ENCODE results near the gene PTPRF. TPM values are rescaled to one million over a fixed set of nuclear protein-coding genes. Genes with fewer than 3 reads are reported as not detected.

PTPRF gene
- total and polyA plus RNA-seq, 5 donors from 2014 or later = 0.22 TPM; not detected in 4

DNA sequence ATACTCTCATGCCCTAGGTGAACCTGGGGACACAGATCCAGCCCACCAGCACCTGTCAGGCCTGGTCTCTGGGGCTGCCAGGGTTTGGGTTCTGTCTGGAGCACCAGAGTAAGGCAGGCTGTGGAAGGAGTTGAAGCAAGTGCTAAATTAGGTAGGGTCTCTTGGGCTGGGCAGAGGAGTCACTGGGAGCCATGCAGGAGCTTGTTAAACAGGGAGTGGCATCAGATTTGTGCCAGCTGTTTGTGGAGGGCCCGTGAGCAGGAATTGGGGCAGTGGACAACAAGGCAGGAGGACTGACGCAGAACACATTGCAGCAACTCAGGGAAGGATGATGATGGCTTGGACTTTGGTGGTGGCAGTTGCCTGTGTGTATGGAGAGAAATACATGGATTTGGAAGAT, 56.3 kb downstream of the PTPRF start:
- Mint-ChIP-seq H3K4me3 (no peak overlapping the region), H3K4me1 (peaks cover 0 to 2% (median 0%) of the 10 kb centered on the region in 4 donors), H3K9me3 (peaks cover 0 to under 1% (median 0%) of the 10 kb centered on the region in 7 donors), H3K27ac (peak overlapping the region in 2 of 3 donors; percentile 9 to 15), H3K36me3 (no peaks in the 10 kb centered on the region), H3K27me3 (no peaks in the 10 kb centered on the region)
- no peaks in the 10 kb centered on the region for H3K4me1 ChIP-seq (ENCODE audit: control insufficient read depth, insufficient read depth, low read length, poor library complexity, severe bottlenecking)
- no peaks in the 10 kb centered on the region for H3K27me3 ChIP-seq (ENCODE audit: control insufficient read depth, insufficient read depth, low read length)
- no peaks in the 10 kb centered on the region for H3K36me3 ChIP-seq (ENCODE audit: control insufficient read depth, insufficient read depth, low read length)
- DNase-seq (no peak), ATAC-seq (ENCODE audit: low read depth in 2 of 2) (no peak)
- H3K9me3 ChIP-seq (ENCODE audit: control insufficient read depth in 2 of 2, low read length in 2 of 2) = no peaks in the 10 kb centered on the region
- no peak overlapping the region for H3K27ac ChIP-seq (ENCODE audit: insufficient read depth, low read length, poor library complexity, severe bottlenecking)
- no peak overlapping the region for H3K4me3 ChIP-seq (ENCODE audit: low read depth, low read length)

DNA sequence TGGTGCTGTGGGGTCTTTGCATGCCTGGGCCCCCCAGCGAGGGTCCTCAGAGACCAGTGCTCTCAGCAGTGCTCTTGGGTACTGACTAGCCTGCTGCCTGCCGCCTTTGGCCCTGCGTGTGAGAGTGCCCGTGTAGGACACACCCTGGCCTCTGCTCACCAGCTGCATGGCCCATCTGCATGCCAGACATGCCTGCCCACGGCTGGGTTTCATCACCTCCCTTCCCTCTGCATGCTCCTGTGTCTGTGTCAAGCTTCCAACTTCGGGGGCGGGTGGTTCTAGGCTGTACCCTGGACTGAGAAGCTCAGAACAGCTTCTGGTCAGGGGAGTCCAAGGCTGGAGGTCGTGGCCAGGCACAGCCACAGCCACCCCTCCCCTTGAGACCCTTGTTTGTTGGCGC, 56.9 kb downstream of the PTPRF start:
- Histone ChIP-seq H3K9me3 (ENCODE audit: control insufficient read depth in 2 of 2, low read length in 2 of 2) (no peaks in the 10 kb centered on the region), H3K27me3 (ENCODE audit: control insufficient read depth, insufficient read depth, low read length) (no peaks in the 10 kb centered on the region), H3K36me3 (ENCODE audit: control insufficient read depth, insufficient read depth, low read length) (no peaks in the 10 kb centered on the region), H3K4me3 (ENCODE audit: low read depth, low read length) (no peak overlapping the region), H3K4me1 (ENCODE audit: control insufficient read depth, insufficient read depth, low read length, poor library complexity, severe bottlenecking) (no peaks in the 10 kb centered on the region), H3K27ac (ENCODE audit: insufficient read depth, low read length, poor library complexity, severe bottlenecking) (no peak overlapping the region)
- H3K9me3 Mint-ChIP-seq = no peaks in the 10 kb centered on the region
- no peak overlapping the region for H3K4me3 Mint-ChIP-seq
- H3K27me3 Mint-ChIP-seq = no peaks in the 10 kb centered on the region
- H3K36me3 Mint-ChIP-seq = no peaks in the 10 kb centered on the region
- no peak overlapping the region for H3K27ac Mint-ChIP-seq
- no peak for ATAC-seq (ENCODE audit: low read depth in 2 of 2)
- no peak for DNase-seq
- peaks cover 0 to 2% (median 0%) of the 10 kb centered on the region in 4 donors for H3K4me1 Mint-ChIP-seq

DNA sequence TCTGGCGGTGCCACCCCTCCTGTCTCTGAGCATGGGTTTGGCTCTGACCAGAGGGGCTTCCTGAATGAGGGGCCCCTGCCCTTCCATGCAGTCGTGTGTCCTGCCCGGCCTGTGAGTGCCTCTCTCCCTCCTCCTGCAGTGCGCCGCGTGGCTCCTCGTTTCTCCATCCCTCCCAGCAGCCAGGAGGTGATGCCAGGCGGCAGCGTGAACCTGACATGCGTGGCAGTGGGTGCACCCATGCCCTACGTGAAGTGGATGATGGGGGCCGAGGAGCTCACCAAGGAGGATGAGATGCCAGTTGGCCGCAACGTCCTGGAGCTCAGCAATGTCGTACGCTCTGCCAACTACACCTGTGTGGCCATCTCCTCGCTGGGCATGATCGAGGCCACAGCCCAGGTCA, 57.9 kb downstream of the PTPRF start:
- Histone ChIP-seq H3K36me3 (ENCODE audit: control insufficient read depth, insufficient read depth, low read length) (no peaks in the 10 kb centered on the region), H3K27ac (ENCODE audit: insufficient read depth, low read length, poor library complexity, severe bottlenecking) (no peak overlapping the region), H3K4me3 (ENCODE audit: low read depth, low read length) (no peak overlapping the region), H3K9me3 (ENCODE audit: control insufficient read depth in 2 of 2, low read length in 2 of 2) (no peaks in the 10 kb centered on the region), H3K27me3 (ENCODE audit: control insufficient read depth, insufficient read depth, low read length) (no peaks in the 10 kb centered on the region), H3K4me1 (ENCODE audit: control insufficient read depth, insufficient read depth, low read length, poor library complexity, severe bottlenecking) (no peaks in the 10 kb centered on the region)
- Mint-ChIP-seq H3K4me1 (no peaks in the 10 kb centered on the region), H3K9me3 (no peaks in the 10 kb centered on the region), H3K4me3 (no peak overlapping the region), H3K27ac (no peak overlapping the region), H3K27me3 (no peaks in the 10 kb centered on the region), H3K36me3 (no peaks in the 10 kb centered on the region)
- DNase-seq = no peak
- ATAC-seq (ENCODE audit: low read depth in 2 of 2) = no peak

DNA sequence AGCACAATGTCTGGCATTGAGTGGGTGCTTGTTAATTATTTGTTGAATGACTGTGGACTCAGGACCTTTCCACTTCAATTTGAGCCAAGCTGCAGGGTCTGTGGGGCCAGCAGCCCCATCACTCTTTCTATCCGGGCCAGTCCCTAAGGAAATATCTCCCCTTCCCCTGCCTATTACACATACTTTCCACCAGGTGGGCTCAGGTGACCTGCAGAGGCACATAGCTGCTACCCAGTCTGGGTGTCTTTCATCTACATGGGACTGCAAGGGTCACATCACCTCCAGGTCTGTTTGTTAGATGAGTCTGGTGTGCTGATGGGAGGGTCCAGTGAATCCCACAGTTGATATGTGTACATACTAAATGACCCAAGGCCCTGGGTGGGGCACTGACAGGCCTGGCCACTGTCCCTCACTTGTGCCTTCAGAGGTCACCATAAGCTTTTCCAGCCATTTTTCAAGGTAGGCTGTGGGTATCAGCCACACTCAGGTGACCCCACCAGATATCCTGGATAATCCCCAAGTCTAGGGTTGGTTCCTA, 59.8 kb downstream of the PTPRF start:
- Mint-ChIP-seq H3K4me3 (no peak overlapping the region), H3K9me3 (no peaks in the 10 kb centered on the region), H3K27ac (no peak overlapping the region), H3K27me3 (peaks cover 4% of the 10 kb centered on the region), H3K4me1 (no peaks in the 10 kb centered on the region), H3K36me3 (no peaks in the 10 kb centered on the region)
- Histone ChIP-seq H3K27me3 (ENCODE audit: control insufficient read depth, insufficient read depth, low read length) (no peaks in the 10 kb centered on the region), H3K27ac (ENCODE audit: insufficient read depth, low read length, poor library complexity, severe bottlenecking) (no peak overlapping the region), H3K36me3 (ENCODE audit: control insufficient read depth, insufficient read depth, low read length) (no peaks in the 10 kb centered on the region), H3K9me3 (ENCODE audit: control insufficient read depth in 2 of 2, low read length in 2 of 2) (no peaks in the 10 kb centered on the region), H3K4me3 (ENCODE audit: low read depth, low read length) (no peak overlapping the region), H3K4me1 (ENCODE audit: control insufficient read depth, insufficient read depth, low read length, poor library complexity, severe bottlenecking) (no peaks in the 10 kb centered on the region)
- no peak for ATAC-seq (ENCODE audit: low read depth in 2 of 2)
- no peak for DNase-seq

DNA sequence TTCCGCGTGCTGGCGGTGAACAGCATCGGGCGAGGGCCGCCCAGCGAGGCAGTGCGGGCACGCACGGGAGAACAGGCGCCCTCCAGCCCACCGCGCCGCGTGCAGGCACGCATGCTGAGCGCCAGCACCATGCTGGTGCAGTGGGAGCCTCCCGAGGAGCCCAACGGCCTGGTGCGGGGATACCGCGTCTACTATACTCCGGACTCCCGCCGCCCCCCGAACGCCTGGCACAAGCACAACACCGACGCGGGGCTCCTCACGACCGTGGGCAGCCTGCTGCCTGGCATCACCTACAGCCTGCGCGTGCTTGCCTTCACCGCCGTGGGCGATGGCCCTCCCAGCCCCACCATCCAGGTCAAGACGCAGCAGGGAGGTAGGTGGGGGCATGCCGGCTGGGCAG, 60.5 kb downstream of the PTPRF start:
- Histone ChIP-seq H3K9me3 (ENCODE audit: control insufficient read depth in 2 of 2, low read length in 2 of 2) (no peaks in the 10 kb centered on the region), H3K4me1 (ENCODE audit: control insufficient read depth, insufficient read depth, low read length, poor library complexity, severe bottlenecking) (no peaks in the 10 kb centered on the region), H3K27me3 (ENCODE audit: control insufficient read depth, insufficient read depth, low read length) (no peaks in the 10 kb centered on the region), H3K27ac (ENCODE audit: insufficient read depth, low read length, poor library complexity, severe bottlenecking) (no peak overlapping the region), H3K36me3 (ENCODE audit: control insufficient read depth, insufficient read depth, low read length) (no peaks in the 10 kb centered on the region), H3K4me3 (ENCODE audit: low read depth, low read length) (no peak overlapping the region)
- Mint-ChIP-seq H3K36me3 (no peaks in the 10 kb centered on the region), H3K27me3 (peaks cover 5% of the 10 kb centered on the region), H3K9me3 (no peaks in the 10 kb centered on the region), H3K27ac (no peak overlapping the region), H3K4me3 (no peak overlapping the region), H3K4me1 (no peaks in the 10 kb centered on the region)
- ATAC-seq (ENCODE audit: low read depth in 2 of 2) (no peak), DNase-seq (no peak)

DNA sequence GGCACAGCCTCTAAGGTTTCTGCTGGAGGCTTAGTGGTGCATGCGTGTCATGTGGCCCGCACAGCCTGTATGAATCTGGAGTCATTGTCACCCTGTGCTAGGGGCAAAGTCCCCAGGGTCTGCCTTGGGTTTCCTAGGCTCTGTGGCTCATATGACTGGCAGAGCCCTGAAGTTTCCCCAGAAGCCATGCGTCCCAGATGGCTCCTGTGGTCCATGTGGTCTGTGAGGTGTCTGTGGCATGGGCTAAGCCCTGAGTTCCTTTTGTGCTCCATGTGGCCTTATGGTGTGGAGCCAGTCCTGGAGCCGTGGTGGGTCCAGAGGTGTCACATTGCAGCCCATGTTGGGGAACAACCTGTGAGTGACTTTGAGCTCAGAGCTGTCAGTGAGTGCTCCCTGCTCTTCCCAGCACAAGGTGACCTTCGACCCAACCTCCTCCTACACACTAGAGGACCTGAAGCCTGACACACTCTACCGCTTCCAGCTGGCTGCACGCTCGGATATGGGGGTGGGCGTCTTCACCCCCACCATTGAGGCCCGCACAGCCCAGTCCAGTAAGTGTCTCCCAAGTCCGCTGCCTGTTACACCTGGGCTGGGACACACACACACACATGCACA, 61.5 kb downstream of the PTPRF start:
- H3K27ac Mint-ChIP-seq = no peak overlapping the region
- no peaks in the 10 kb centered on the region for H3K36me3 Mint-ChIP-seq
- H3K9me3 ChIP-seq (ENCODE audit: control insufficient read depth in 2 of 2, low read length in 2 of 2) = no peaks in the 10 kb centered on the region
- no peaks in the 10 kb centered on the region for H3K4me1 Mint-ChIP-seq
- no peak overlapping the region for H3K4me3 ChIP-seq (ENCODE audit: low read depth, low read length)
- H3K27me3 ChIP-seq (ENCODE audit: control insufficient read depth, insufficient read depth, low read length) = no peaks in the 10 kb centered on the region
- peaks cover 5% of the 10 kb centered on the region for H3K27me3 Mint-ChIP-seq
- H3K9me3 Mint-ChIP-seq = no peaks in the 10 kb centered on the region
- no peaks in the 10 kb centered on the region for H3K4me1 ChIP-seq (ENCODE audit: control insufficient read depth, insufficient read depth, low read length, poor library complexity, severe bottlenecking)
- no peak for ATAC-seq (ENCODE audit: low read depth in 2 of 2)
- no peak for DNase-seq
- no peak overlapping the region for H3K27ac ChIP-seq (ENCODE audit: insufficient read depth, low read length, poor library complexity, severe bottlenecking)
- no peak overlapping the region for H3K4me3 Mint-ChIP-seq
- H3K36me3 ChIP-seq (ENCODE audit: control insufficient read depth, insufficient read depth, low read length) = no peaks in the 10 kb centered on the region

DNA sequence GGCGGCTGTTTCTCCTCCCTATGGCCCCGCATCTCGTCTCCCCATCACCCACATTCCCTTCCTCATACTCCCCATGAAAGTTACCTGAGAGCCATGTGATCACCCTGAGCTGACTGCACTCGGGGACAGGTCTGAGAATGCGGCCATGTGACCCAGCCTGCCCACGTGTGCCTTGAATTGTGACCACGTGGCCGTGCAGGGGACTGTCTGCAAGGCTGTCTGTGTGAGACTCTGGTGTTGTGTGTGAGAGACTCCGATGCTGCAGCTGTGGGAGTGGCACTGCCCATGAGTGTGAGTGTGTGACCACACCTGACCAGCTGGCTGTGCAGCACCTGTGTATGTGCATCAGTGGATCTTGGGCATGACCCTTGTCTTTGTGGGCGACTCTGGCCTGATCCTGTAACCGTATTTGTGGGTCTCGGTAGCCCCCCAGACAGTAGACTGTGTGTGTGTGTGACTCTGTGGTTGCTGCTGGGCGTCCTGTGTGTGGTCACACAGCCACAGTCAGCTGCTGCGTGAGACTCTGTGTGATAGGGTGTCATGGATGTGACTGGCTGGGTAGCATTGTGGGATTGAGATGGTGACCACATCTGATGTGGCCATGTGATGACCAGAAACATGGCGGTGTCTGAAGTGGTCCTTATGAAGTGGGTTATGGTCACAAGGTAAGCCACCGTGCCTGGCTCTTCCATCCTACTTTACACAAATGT, 62.4 kb downstream of the PTPRF start:
- Mint-ChIP-seq H3K4me1 (no peaks in the 10 kb centered on the region), H3K9me3 (no peaks in the 10 kb centered on the region), H3K27ac (no peak overlapping the region), H3K36me3 (no peaks in the 10 kb centered on the region), H3K27me3 (peaks cover 5% of the 10 kb centered on the region), H3K4me3 (no peak overlapping the region)
- DNase-seq = no peak
- Histone ChIP-seq H3K27me3 (ENCODE audit: control insufficient read depth, insufficient read depth, low read length) (no peaks in the 10 kb centered on the region), H3K27ac (ENCODE audit: insufficient read depth, low read length, poor library complexity, severe bottlenecking) (no peak overlapping the region), H3K4me1 (ENCODE audit: control insufficient read depth, insufficient read depth, low read length, poor library complexity, severe bottlenecking) (no peaks in the 10 kb centered on the region), H3K36me3 (ENCODE audit: control insufficient read depth, insufficient read depth, low read length) (no peaks in the 10 kb centered on the region), H3K4me3 (ENCODE audit: low read depth, low read length) (no peak overlapping the region), H3K9me3 (ENCODE audit: control insufficient read depth in 2 of 2, low read length in 2 of 2) (no peaks in the 10 kb centered on the region)
- ATAC-seq (ENCODE audit: low read depth in 2 of 2) = no peak

DNA sequence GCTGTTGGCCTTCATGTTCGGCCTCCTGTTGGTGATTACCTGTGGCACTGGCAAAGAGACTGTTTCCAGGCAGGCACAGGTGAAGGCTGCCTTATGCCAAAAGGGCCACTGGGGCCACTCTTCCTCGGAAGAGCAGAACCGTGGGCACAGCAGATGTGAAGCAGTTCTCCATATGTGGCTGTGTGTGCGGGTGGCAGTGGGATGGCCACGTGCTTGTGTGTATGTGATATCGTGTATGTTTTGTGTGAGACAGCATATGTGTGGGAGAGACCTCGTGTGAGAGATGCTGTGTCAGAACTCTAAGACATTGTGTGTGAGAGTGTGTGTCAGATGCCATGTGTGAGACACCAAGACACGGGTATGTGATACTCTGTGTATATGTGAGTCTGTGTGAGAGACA, 65.9 kb downstream of the PTPRF start:
- Histone ChIP-seq H3K27me3 (ENCODE audit: control insufficient read depth, insufficient read depth, low read length) (no peaks in the 10 kb centered on the region), H3K36me3 (ENCODE audit: control insufficient read depth, insufficient read depth, low read length) (no peaks in the 10 kb centered on the region), H3K27ac (ENCODE audit: insufficient read depth, low read length, poor library complexity, severe bottlenecking) (no peak overlapping the region), H3K4me3 (ENCODE audit: low read depth, low read length) (no peak overlapping the region), H3K9me3 (ENCODE audit: control insufficient read depth in 2 of 2, low read length in 2 of 2) (no peaks in the 10 kb centered on the region), H3K4me1 (ENCODE audit: control insufficient read depth, insufficient read depth, low read length, poor library complexity, severe bottlenecking) (no peaks in the 10 kb centered on the region)
- H3K36me3 Mint-ChIP-seq = no peaks in the 10 kb centered on the region
- ATAC-seq (ENCODE audit: low read depth in 2 of 2) (no peak), DNase-seq (no peak)
- no peak overlapping the region for H3K27ac Mint-ChIP-seq
- no peaks in the 10 kb centered on the region for H3K4me1 Mint-ChIP-seq
- H3K4me3 Mint-ChIP-seq = no peak overlapping the region
- no peaks in the 10 kb centered on the region for H3K9me3 Mint-ChIP-seq
- H3K27me3 Mint-ChIP-seq = peaks cover 5% of the 10 kb centered on the region

Measured in CD4-positive, CD25-positive, alpha-beta regulatory T cell (primary cell).